DOHH2 (cell line): ENCODE measurements around the gene SLC2A4.
"Not testable (repeated sequence)": the region's sequence is repeated elsewhere in the genome, so short reads cannot be mapped to it uniquely, and the experiment has no call there.

Experiments used
- CTCF ChIP-seq: fragments of 200-600 bp; sonication (generic); IDR thresholded peaks from one replicate; pipeline ENCODE4 v1.5.1; 2014; ENCODE audit warnings: antibody characterized with exemption, mild to moderate bottlenecking, low read depth, low read length; ENCODE audit not compliant: poor library complexity, severe bottlenecking
- EZH2phosphoT487 ChIP-seq: fragments of 200-600 bp; sonication (generic); IDR thresholded peaks from 2 replicates; pipeline ENCODE4 v1.6.1; 2017; ENCODE audit warnings: borderline replicate concordance, mild to moderate bottlenecking, antibody characterized with exemption, low read length, moderate library complexity, mixed read lengths

DNA sequence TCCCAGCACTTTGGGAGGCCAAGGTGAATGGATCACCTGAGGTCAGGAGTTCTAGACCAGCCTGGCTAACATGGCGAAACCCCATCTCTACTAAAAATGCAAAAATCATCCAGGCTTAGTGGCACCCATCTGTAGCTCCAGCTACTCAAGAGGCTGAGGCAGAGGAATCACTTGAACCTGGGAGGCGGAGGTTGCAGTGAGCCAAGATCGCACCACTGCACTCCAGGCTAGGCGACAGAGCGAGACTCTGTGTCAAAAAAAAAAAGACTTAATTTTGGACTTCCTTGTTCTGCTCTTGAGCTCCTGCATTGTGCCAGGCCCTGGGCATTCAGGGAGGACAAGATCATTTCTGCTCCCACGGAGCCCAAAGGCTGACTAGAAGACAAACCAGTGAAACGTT lies 56.1 kb downstream of the SLC2A4 start:
- not testable (repeated sequence) for TF ChIP-seq CTCF, EZH2phosphoT487
